Glomerular endothelial cell (primary cell): Measurements from ENCODE around the gene JAZF1. TPM values are rescaled to one million over a fixed set of nuclear protein-coding genes. Genes with fewer than 3 reads are reported as not detected.

Experiments used
- DNase-seq: peaks from one replicate; pipeline ENCODE4 v3.0.0-alpha.2; 2011; ENCODE audit warnings: low read depth, low spot score; ENCODE audit errors: extremely low read depth
- total RNA-seq: library from RNA; depleted of rRNA; stranded (reverse); fragments of >200 nt; gene quantifications from 2 replicates; pipeline ENCODE4 v1.2.3, GENCODE V29; 2015

Gene JAZF1
- total RNA-seq, 1 donor from 2014 or later = 8.9 TPM

DNA sequence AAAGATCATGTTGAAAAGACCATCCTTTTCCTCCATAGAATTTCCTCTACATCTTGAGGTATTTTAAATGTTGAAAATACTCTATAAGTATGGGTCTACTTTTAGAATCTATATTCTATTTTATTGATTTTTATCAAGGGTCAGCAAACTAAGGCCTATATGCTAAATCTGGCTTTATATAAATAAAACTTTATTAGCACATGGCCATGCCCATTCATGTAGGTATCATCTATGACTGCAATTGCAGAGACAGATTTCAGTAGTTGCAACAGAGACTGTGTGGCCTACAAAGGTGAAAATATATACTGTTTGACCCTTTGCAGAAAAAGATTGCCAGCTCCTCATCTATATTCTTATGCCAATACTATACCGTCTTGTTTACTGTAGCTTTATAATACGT is 367.9 kb downstream of the JAZF1 start:
- no peak for DNase-seq

DNA sequence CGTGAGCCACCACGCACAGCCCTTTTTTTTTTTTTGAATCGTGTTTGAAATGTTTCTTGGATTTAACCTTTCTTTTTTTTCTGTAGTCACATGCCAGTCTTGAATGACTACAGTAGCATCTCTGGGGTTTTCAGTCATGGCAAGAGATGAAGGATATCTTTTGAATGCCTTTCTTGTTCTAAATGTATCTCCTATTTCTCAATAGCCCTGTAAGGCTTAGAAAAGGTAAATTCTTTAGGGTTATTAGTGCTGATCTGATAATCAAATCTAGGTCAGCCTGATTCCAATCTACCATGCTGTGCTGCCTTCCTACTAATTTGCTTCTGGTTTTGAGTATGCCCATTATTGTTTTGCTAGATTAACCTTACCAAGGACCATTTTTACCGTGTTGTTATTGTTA is 370.4 kb downstream of the JAZF1 start:
- no peak for DNase-seq

DNA sequence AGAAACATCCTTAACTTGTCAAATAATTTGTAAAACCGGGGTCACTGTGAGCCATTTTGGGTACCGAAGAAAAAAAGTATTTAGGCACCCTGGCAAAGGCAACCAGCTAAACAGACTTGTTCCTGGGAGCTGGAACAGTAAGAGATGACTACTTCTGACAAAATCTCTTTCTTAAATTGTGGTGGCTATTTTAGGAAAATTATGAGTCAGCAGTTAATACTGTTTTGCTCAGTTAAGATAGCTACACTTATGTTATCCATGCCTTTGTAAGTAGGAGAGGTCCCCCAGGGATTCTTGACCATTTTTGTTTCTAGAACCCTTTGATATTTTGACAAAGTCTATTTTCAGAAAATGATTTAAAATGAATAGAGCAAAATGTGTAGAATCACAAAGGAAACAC is 372.0 kb downstream of the JAZF1 start:
- no peak for DNase-seq

- no peak for DNase-seq
Measured at GRCh38 chr7:27804139-27804538, 376.5 kb downstream of the JAZF1 start.

- DNase-seq = no peak
Measured at GRCh38 chr7:27802999-27803398, 377.6 kb downstream of the JAZF1 start.

- DNase-seq = no peak
Measured at GRCh38 chr7:27799212-27799611, 381.4 kb downstream of the JAZF1 start.

GRCh38 chr7:27795977-27796376 is 384.6 kb downstream of the JAZF1 start:
- DNase-seq = no peak

DNA sequence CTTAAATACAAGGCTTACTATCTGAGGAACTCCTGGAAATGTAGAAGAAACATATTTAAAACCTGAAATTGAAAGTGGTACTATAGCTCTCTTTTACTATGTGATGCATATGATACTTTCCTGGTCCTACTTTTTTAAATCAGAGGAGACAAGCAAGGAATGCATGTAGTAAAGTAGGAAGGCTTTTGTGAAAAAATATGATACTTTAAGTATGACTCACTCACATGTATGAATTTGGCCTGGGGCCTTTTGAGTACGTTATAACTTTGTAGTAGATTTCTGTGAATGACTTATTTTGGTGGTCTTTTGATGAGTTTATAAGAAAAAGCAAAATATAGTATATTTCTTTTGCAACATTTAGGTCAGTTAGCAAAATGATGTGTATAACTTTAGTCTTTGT is 386.8 kb downstream of the JAZF1 start:
- no peak for DNase-seq

DNA sequence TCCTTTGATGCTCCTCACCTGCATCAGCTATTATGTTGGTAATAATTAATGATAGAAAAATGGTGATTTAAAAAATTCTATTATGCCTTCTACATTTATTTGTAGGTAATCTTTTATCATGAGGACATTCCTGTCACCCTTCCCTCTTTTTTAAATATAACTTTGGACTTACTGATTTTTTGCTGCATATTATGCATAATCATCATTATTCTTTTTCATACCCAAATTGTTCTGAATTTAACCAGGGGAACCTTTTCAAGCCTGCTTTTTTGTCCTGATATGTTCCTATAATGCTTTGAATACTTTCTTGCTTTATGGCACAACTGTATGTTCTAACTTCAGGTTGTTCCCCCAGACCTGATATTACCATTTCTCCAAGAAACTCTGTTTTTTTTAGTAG is 392.2 kb downstream of the JAZF1 start:
- no peak for DNase-seq

DNA sequence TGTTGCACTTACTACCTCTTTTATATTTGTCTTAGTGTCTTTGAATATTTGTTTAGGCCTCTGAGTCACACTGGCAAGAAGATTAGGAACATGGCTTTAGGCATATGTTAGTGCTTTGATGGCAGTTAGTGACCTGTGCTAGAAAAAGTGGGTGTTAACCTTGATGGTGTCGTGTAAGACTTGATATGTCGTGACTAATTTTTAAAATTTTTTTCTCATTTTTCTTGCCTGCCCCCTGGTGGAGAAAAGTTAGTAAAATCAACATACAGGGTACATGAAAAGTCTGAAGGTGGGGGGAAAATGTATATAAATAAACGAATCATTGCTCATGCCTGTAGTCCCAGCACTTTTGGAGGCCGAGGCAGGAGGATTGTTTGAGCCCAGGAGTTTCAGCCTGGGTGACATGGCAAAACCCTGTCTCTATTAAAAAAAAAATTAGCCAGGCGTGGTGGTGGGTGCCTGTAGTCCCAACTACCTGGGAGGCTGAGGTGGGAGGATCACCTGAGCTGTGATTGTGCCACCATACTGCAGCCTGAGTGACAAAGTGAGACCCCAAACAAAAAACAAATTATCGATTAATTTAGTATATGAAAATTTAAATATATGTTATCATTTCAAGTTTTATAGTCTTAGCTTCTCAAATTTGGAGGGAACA is 396.1 kb downstream of the JAZF1 start:
- DNase-seq = peak; percentile 55

- DNase-seq = no peak
Measured at GRCh38 chr7:27782849-27783248, 397.7 kb downstream of the JAZF1 start.

- no peak for DNase-seq
Measured at GRCh38 chr7:27781188-27781587, 399.4 kb downstream of the JAZF1 start.

Other genes with a start within 250 kb of the JAZF1 start
- 10.7 and 28.7 TPM in 2 replicates for gene CREB5, start 231.7 kb upstream of the JAZF1 start, total RNA-seq